ENCODE results near the gene CMIP. TPM values are rescaled to one million over a fixed set of nuclear protein-coding genes. Genes with fewer than 3 reads are reported as not detected.

Gene CMIP
- total RNA-seq, 1 donor from 2014 or later: 6.6 TPM

- peaks cover 94% of the 10 kb centered on the region for H3K79me2 ChIP-seq (ENCODE audit: low read depth)
- no peak overlapping the region for H3K4me2 ChIP-seq
- Mint-ChIP-seq H3K27me3 (ENCODE audit: insufficient read depth, low read depth) (peaks cover 3% of the 10 kb centered on the region), H3K4me1 (peaks cover 44% of the 10 kb centered on the region), H3K36me3 (peaks cover 19% of the 10 kb centered on the region), H3K4me3 (peak overlapping the region; percentile 33), H3K27ac (peak overlapping the region; percentile 54), H3K9me3 (no peaks in the 10 kb centered on the region)
- no peak overlapping the region for H2AFZ ChIP-seq (replicated peaks)
- H4K20me1 ChIP-seq (ENCODE audit: low read depth): peaks cover 100% of the 10 kb centered on the region
- no peak overlapping the region for H3K4me3 ChIP-seq
- no peak for DNase-seq (ENCODE audit: low spot score)
- H3F3A ChIP-seq (ENCODE audit: low read depth): no peaks in the 10 kb centered on the region
- H3K36me3 ChIP-seq: no peaks in the 10 kb centered on the region
- no peaks in the 10 kb centered on the region for H3K4me1 ChIP-seq
- no peak overlapping the region for H3K27ac ChIP-seq
- H3K9ac ChIP-seq: no peak overlapping the region
- H3K9me3 ChIP-seq (ENCODE audit: low read depth): no peaks in the 10 kb centered on the region
- no peaks in the 10 kb centered on the region for H3K27me3 ChIP-seq
- TF ChIP-seq EZH2 (IDR thresholded peaks at IDR 0.05) (no peak), CTCF (IDR thresholded peaks at IDR 0.05) (no peak), EZH2phosphoT487 (IDR thresholded peaks at IDR 0.05) (no peak)
Observed at GRCh38 chr16:81457326-81458133, 12.9 kb downstream of the CMIP start.

- peaks cover 19% of the 10 kb centered on the region for H3K36me3 Mint-ChIP-seq
- peaks cover 3% of the 10 kb centered on the region for H3K27me3 Mint-ChIP-seq (ENCODE audit: insufficient read depth, low read depth)
- peak overlapping the region; percentile 9 for H3K27ac Mint-ChIP-seq
- peaks cover 100% of the 10 kb centered on the region for H4K20me1 ChIP-seq (ENCODE audit: low read depth)
- no peak overlapping the region for H2AFZ ChIP-seq (replicated peaks)
- no peak overlapping the region for H3K4me3 Mint-ChIP-seq
- H3K27me3 ChIP-seq: no peaks in the 10 kb centered on the region
- H3K36me3 ChIP-seq: no peaks in the 10 kb centered on the region
- H3F3A ChIP-seq (ENCODE audit: low read depth): no peaks in the 10 kb centered on the region
- H3K9ac ChIP-seq: no peak overlapping the region
- DNase-seq (ENCODE audit: low spot score): no peak
- H3K9me3 Mint-ChIP-seq: no peaks in the 10 kb centered on the region
- H3K27ac ChIP-seq: no peak overlapping the region
- no peaks in the 10 kb centered on the region for H3K9me3 ChIP-seq (ENCODE audit: low read depth)
- no peaks in the 10 kb centered on the region for H3K4me1 ChIP-seq
- H3K4me2 ChIP-seq: no peak overlapping the region
- peaks cover 94% of the 10 kb centered on the region for H3K79me2 ChIP-seq (ENCODE audit: low read depth)
- peaks cover 41% of the 10 kb centered on the region for H3K4me1 Mint-ChIP-seq
- H3K4me3 ChIP-seq: no peak overlapping the region
- no peak for TF ChIP-seq CTCF (IDR thresholded peaks at IDR 0.05)
- no peak for TF ChIP-seq EZH2 (IDR thresholded peaks at IDR 0.05)
- no peak for TF ChIP-seq EZH2phosphoT487 (IDR thresholded peaks at IDR 0.05)
Observed at GRCh38 chr16:81458149-81458669, 13.6 kb downstream of the CMIP start.

- TF ChIP-seq EZH2 (IDR thresholded peaks at IDR 0.05) (no peak), EZH2phosphoT487 (IDR thresholded peaks at IDR 0.05) (no peak), CTCF (IDR thresholded peaks at IDR 0.05) (no peak)
- no peaks in the 10 kb centered on the region for H3K4me1 ChIP-seq
- no peak overlapping the region for H3K4me3 Mint-ChIP-seq
- H3K9ac ChIP-seq: no peak overlapping the region
- no peak overlapping the region for H3K27ac ChIP-seq
- no peaks in the 10 kb centered on the region for H3K36me3 ChIP-seq
- H3F3A ChIP-seq (ENCODE audit: low read depth): no peaks in the 10 kb centered on the region
- H3K9me3 ChIP-seq (ENCODE audit: low read depth): no peaks in the 10 kb centered on the region
- no peak overlapping the region for H2AFZ ChIP-seq (replicated peaks)
- H3K79me2 ChIP-seq (ENCODE audit: low read depth): peaks cover 92% of the 10 kb centered on the region
- H3K27ac Mint-ChIP-seq: no peak overlapping the region
- no peaks in the 10 kb centered on the region for H3K9me3 Mint-ChIP-seq
- H3K4me2 ChIP-seq: no peak overlapping the region
- H3K4me3 ChIP-seq: no peak overlapping the region
- no peak for DNase-seq (ENCODE audit: low spot score)
- peaks cover 37% of the 10 kb centered on the region for H3K4me1 Mint-ChIP-seq
- H3K27me3 ChIP-seq: no peaks in the 10 kb centered on the region
- H3K36me3 Mint-ChIP-seq: peaks cover 19% of the 10 kb centered on the region
- peaks cover 98% of the 10 kb centered on the region for H4K20me1 ChIP-seq (ENCODE audit: low read depth)
- peaks cover 3% of the 10 kb centered on the region for H3K27me3 Mint-ChIP-seq (ENCODE audit: insufficient read depth, low read depth)
Observed at GRCh38 chr16:81458827-81459598, 14.4 kb downstream of the CMIP start.

Data from neural progenitor cell (in vitro differentiated cells).